Sigmoid colon (tissue), 4 donors: ENCODE measurements around the gene AANAT.

Experiments
- CTCF ChIP-seq, 4 experiments: fragments of 450-650 bp in 3 of 4; fragments of 200-600 bp in 1 of 4; IDR thresholded peaks; one replicate each; pipeline ENCODE4 v1.5.1; 2016 to 2019; ENCODE audit warnings: antibody characterized with exemption in 4 of 4, mild to moderate bottlenecking in 3 of 4, moderate library complexity in 2 of 4
- EP300 ChIP-seq, 4 donors: sonication (generic); formaldehyde crosslinking; IDR thresholded peaks; one replicate each; pipeline ENCODE4 v1.6.1; 2017; ENCODE audit warnings: antibody characterized with exemption in 4 of 4
- POLR2A ChIP-seq, 2 donors: fragments of 450-650 bp; IDR thresholded peaks; one replicate each; pipeline ENCODE4 v1.6.1; 2016; ENCODE audit warnings: antibody characterized with exemption in 2 of 2, mild to moderate bottlenecking in 2 of 2, moderate library complexity in 2 of 2
- POLR2AphosphoS5 ChIP-seq, 4 donors: sonication (generic); formaldehyde crosslinking; IDR thresholded peaks; one replicate each; pipeline ENCODE4 v1.6.1; 2017; ENCODE audit warnings: antibody characterized with exemption in 4 of 4

GRCh38 chr17:76469076-76469990 is 1.9 kb downstream of the AANAT start:
- TF ChIP-seq CTCF (IDR thresholded peaks at IDR 0.05), result no peak
- no peak for TF ChIP-seq POLR2AphosphoS5 (IDR thresholded peaks at IDR 0.05)
- no peak for TF ChIP-seq EP300 (IDR thresholded peaks at IDR 0.05)
- TF ChIP-seq POLR2A (IDR thresholded peaks at IDR 0.05), result no peak
